GM21723 (cell line): ENCODE measurements around the gene ADAP1.
"Not testable (repeated sequence)": the region's sequence is repeated elsewhere in the genome, so short reads cannot be mapped to it uniquely, and the experiment has no call there.

Source experiments
- ATAC-seq: cut with Tn5 transposase; IDR thresholded peaks from one replicate; pipeline ENCODE4 v1.9.1; 2021; ENCODE audit warnings: mild to moderate bottlenecking, moderate library complexity; ENCODE audit not compliant: unreplicated experiment

ADAP1 gene

DNA sequence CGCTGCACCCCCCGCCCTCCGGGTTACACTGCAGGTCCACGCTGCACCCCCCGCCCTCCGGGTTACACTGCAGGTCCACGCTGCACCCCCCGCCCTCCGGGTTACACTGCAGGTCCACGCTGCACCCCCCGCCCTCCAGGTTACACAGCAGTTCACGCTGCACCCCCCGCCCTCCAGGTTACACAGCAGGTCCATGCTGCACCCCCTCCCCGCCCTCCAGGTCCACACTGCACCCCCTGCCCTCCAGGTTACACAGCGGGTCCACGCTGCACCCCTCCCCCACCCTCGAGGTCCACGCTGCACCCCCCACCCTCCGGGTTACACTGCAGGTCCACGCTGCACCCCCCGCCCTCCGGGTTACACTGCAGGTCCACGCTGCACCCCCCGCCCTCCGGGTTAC, 30.4 kb downstream of the ADAP1 start:
- ATAC-seq: not testable (repeated sequence)

DNA sequence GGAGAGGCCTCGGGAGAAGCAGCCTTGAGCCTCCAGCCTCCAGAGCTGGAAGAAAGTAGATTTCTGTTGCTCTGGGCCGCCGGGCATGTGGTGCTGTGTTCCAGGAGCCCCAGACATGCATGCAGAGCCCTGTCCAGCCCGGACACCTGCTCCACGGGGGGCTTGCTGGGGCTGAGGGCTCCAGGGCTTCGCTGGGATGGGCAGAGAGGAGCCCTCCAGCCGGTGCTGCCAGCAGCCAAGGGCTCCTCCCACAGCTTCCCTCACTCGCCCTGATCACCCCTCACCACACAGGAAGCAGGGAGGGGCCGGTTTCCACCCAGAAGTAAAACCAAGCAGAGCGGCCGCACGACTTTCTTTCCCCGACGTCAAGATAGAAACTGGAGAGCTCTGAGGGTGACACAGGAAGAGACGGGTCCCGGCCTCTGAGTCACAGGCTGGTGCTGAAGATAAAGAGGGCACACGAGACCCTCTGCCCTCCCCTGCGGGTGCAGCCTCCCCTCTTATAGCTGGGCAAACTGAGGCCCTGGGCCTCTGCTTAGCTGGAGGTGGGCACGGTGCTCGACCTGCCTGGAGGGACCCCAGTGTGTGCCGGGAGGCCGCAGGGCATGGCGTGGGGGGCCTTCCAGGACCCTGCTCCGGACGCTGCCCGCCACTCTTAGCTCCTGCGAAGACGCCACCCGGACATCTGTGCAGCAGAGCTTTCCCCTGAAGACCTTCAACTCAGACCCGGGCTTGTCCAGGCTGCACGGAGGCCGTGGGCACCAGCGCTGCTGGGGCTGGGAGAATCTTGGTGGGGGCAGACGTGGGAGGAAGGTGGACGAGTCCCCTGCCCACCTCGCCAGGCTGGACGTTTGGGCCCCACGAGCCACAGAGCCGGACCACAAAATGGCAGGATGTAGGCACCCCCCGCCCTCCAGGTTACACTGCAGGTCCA, 31.1 kb downstream of the ADAP1 start:
- ATAC-seq: peak; percentile 76

- peak; percentile 4 for ATAC-seq
Measured at GRCh38 chr7:922334-923107, 32.0 kb downstream of the ADAP1 start.

GRCh38 chr7:921581-922333, 32.7 kb downstream of the ADAP1 start:
- no peak for ATAC-seq

- no peak for ATAC-seq
Measured at GRCh38 chr7:921071-921461, 33.4 kb downstream of the ADAP1 start.

- ATAC-seq: no peak
Measured at GRCh38 chr7:920351-921070, 34.0 kb downstream of the ADAP1 start.

DNA sequence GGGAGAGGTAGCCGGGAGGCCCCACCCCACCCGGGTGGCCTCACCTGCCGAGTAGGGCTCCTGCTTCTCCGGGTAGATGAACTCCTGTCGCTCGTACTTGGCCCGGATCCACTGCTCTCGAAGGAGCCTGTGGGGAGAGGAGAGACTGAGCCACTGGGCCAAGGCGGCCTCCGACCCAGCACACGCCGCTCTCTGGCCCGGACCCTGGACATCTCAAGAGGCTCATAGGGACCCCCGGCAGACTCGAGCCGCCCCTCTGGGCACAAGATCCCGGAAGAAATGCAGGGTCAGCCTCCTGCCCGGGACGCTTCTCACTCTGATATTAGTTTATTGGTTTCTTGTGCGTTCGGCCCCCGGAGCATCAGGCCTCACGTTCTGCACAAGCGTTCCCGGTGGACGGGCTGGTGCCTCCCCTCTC, 34.5 kb downstream of the ADAP1 start:
- ATAC-seq: no peak

- ATAC-seq: no peak
Measured at GRCh38 chr7:919114-919442, 35.4 kb downstream of the ADAP1 start.

GRCh38 chr7:918441-919113, 35.9 kb downstream of the ADAP1 start:
- ATAC-seq: no peak

DNA sequence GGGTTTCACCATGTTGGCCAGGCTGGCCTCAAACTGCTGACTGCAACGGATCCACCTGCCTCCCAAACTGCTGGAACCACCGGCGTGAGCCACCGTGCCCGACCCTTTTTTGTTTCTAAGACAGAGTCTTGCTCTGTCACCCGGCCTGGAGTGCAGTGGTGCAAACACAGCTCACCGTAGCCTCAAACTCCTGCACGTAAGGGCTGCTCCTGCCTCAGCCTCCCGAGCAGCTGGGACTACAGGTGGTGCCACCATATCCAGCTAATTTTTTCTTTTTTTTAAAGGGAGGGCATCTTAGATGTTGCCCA, 36.4 kb downstream of the ADAP1 start:
- no peak for ATAC-seq

DNA sequence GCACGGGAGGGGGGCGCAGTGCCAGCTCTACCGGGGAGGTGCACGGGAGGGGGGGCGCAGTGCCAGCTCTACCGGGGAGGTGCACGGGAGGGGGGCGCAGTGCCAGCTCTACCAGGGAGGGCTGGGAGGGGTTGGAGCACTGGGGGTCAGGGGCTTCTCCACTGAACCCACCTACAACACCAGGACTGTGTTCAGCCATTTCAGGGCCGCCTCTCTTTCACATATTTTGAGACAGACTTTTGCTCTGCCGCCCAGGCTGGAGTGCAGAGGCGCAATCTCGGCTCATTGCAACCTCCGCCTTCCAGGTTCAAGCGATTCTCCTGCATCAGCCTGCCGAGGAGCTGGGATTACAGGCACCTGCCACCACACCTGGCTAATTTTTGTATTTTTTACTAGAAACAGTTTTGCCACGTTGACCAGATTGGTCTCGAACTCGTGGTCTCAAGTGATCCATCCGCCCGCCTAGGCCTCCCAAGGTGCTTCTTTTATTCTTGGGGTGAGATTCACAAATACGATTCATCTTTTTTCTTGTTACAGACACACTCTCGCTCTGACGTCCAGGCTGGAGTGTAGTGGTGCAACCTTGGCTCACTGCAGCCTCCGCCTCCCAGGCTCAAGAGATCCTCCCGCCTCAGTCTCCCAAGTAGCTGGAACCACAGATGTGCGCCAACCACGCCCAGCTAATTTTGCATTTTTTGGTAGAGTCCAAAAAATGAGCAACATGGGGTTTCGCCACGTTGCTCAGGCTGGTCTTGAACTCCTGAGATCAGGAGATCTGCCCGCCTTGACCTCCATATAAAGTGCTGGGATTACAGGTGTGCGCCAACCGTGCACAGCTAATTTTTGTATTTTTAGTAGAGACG, 37.0 kb downstream of the ADAP1 start:
- no peak for ATAC-seq

- ATAC-seq: no peak
Measured at GRCh38 chr7:916291-916941, 38.1 kb downstream of the ADAP1 start.

- no peak for ATAC-seq
Measured at GRCh38 chr7:915291-916218, 38.9 kb downstream of the ADAP1 start.

DNA sequence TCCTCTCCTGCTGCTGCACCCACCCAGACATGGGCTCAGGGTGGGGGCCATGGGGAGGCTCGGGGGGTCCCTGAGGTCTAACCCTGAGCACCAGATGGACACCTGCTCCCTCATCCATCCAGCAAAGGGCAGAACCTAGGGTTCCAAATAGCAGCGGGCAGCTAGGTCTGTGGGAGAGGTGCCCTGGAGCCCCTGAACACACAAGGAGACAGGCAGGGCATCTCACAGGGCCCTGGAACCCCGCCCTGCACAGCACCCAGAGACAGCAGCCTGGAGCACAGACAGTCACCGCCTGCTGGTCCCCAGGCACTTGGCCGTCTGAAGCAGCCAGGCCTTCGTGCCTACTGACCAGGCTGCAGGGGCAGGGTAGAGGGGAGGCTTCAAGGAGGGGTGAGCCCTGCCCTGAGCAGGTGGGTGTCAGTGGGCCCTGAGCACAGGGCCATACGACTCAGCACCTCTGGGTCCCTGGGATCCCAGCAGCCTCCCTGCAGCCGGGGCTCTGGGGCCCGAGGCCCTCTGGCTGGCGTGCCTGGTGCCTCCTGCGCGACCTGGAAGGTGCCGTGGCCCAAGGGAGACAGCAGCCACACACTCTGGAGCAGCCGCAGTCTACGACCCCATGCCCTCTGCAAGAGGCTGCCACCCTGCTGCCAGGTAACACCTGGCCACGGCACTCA, 39.8 kb downstream of the ADAP1 start:
- ATAC-seq: no peak

GRCh38 chr7:913736-914520, 40.6 kb downstream of the ADAP1 start:
- ATAC-seq: no peak

GRCh38 chr7:911791-912480, 42.5 kb downstream of the ADAP1 start:
- no peak for ATAC-seq
